Colonic mucosa (tissue), 4 donors: Measurements from ENCODE around the gene SERPINB7. TPM values are rescaled to one million over a fixed set of nuclear protein-coding genes. Genes with fewer than 3 reads are reported as not detected.

Experiments used
- DNase-seq: peaks from one replicate; pipeline ENCODE4 v3.0.0-alpha.2; 2020
- H3K27ac ChIP-seq: fragments of 200-600 bp; one replicate; pipeline ENCODE4 v1.8.0; 2021
- H3K27me3 ChIP-seq: fragments of 200-600 bp; one replicate; pipeline ENCODE4 v1.8.0; 2021
- H3K36me3 ChIP-seq: fragments of 200-600 bp; one replicate; pipeline ENCODE4 v1.8.0; 2021
- H3K4me1 ChIP-seq: fragments of 200-600 bp; one replicate; pipeline ENCODE4 v1.8.0; 2021; ENCODE audit warnings: mild to moderate bottlenecking
- H3K4me3 ChIP-seq: fragments of 200-600 bp; one replicate; pipeline ENCODE4 v1.8.0; 2021
- H3K9ac ChIP-seq, 2 donors: one replicate each; pipeline ENCODE4 v1.7.0; 2013; ENCODE audit warnings: control low read depth in 2 of 2, low read depth in 2 of 2, low read length in 2 of 2
- H3K9me3 ChIP-seq: fragments of 200-600 bp; one replicate; pipeline ENCODE4 v1.8.0; 2021
- CTCF ChIP-seq: fragments of 200-600 bp; IDR thresholded peaks from one replicate; pipeline ENCODE4 v1.8.0; 2022; ENCODE audit warnings: antibody characterized with exemption, mild to moderate bottlenecking
- intact Hi-C: fragments of 100-400 bp; cut with DNase I; formaldehyde crosslinking; loops from one replicate; pipeline ENCODE4 v1.14.1; 2022
- total RNA-seq, 2 donors: library from RNA; stranded (reverse); fragmentation: NEBNext Ultra II Directional in 1 of 2; extraction: Animal tissue kit (Norgen Biotek cat#: 25700) in 1 of 2; gene quantifications; one replicate each; pipeline ENCODE4 v1.2.1, GENCODE V29; 2021
- donor health status: healthy.
- donor health status: DM: no; HTN: no; CAD: no.
- donor health status: DM: no; HTN: no; CAD: no.

Gene SERPINB7
- total RNA-seq, 2 donors from 2014 or later, result not detected

GRCh38 chr18:63831080-63831788, 56.0 kb downstream of the SERPINB7 start:
- no peak for DNase-seq
- Histone ChIP-seq H3K27me3 (no peaks in the 10 kb centered on the region), H3K4me3 (no peak overlapping the region), H3K27ac (no peak overlapping the region), H3K36me3 (no peaks in the 10 kb centered on the region), H3K4me1 (no peaks in the 10 kb centered on the region), H3K9me3 (no peaks in the 10 kb centered on the region), H3K9ac (no peak overlapping the region)
- TF ChIP-seq CTCF, result no peak
- intact Hi-C loops, result no loop called here

- no peak for TF ChIP-seq CTCF
- intact Hi-C loops, result no loop called here
- no peaks in the 10 kb centered on the region for H3K9me3 ChIP-seq
- no peaks in the 10 kb centered on the region for H3K4me1 ChIP-seq
- DNase-seq, result no peak
- H3K9ac ChIP-seq, result no peak overlapping the region
- H3K27me3 ChIP-seq, result no peaks in the 10 kb centered on the region
- no peak overlapping the region for H3K4me3 ChIP-seq
- no peak overlapping the region for H3K27ac ChIP-seq
- no peaks in the 10 kb centered on the region for H3K36me3 ChIP-seq
Observed at GRCh38 chr18:63832470-63832869, 57.3 kb downstream of the SERPINB7 start.

- no peaks in the 10 kb centered on the region for H3K27me3 ChIP-seq
- no peak for DNase-seq
- no peaks in the 10 kb centered on the region for H3K9me3 ChIP-seq
- intact Hi-C loops, result no loop called here
- no peaks in the 10 kb centered on the region for H3K36me3 ChIP-seq
- no peak overlapping the region for H3K27ac ChIP-seq
- no peak for TF ChIP-seq CTCF
- H3K9ac ChIP-seq, result no peak overlapping the region
- no peak overlapping the region for H3K4me3 ChIP-seq
- H3K4me1 ChIP-seq, result no peaks in the 10 kb centered on the region
Observed at GRCh38 chr18:63834471-63835113, 59.4 kb downstream of the SERPINB7 start.

- TF ChIP-seq CTCF, result no peak
Observed at GRCh38 chr18:63836456-63836855, 61.2 kb downstream of the SERPINB7 start.

GRCh38 chr18:63837590-63837989, 62.4 kb downstream of the SERPINB7 start:
- no peaks in the 10 kb centered on the region for H3K4me1 ChIP-seq
- no peak overlapping the region for H3K27ac ChIP-seq
- no peaks in the 10 kb centered on the region for H3K36me3 ChIP-seq
- H3K9ac ChIP-seq, result no peak overlapping the region
- no peaks in the 10 kb centered on the region for H3K9me3 ChIP-seq
- intact Hi-C loops, result no loop called here
- no peak for TF ChIP-seq CTCF
- H3K27me3 ChIP-seq, result no peaks in the 10 kb centered on the region
- no peak for DNase-seq
- H3K4me3 ChIP-seq, result no peak overlapping the region

More at GRCh38 chr18:63836456-63836855, 61.2 kb downstream of the SERPINB7 start:
- Histone ChIP-seq H3K27ac (no peak overlapping the region), H3K9me3 (no peaks in the 10 kb centered on the region), H3K4me1 (no peaks in the 10 kb centered on the region), H3K4me3 (no peak overlapping the region), H3K9ac (no peak overlapping the region), H3K27me3 (no peaks in the 10 kb centered on the region), H3K36me3 (no peaks in the 10 kb centered on the region)
- intact Hi-C loops, result no loop called here
- DNase-seq, result no peak
